Testis (tissue), 3 donors: ENCODE measurements around the gene LIMD2. TPM values are rescaled to one million over a fixed set of nuclear protein-coding genes. Genes with fewer than 3 reads are reported as not detected.

Experiments used
- DNase-seq: peaks from one replicate; pipeline ENCODE4 v3.0.0-alpha.2; 2019
- H3K27ac ChIP-seq, 2 donors: fragments of 200-600 bp; sonication (generic); one replicate each; pipeline ENCODE4 v1.5.1; 2019
- H3K27me3 ChIP-seq: fragments of 200-600 bp; sonication (generic); one replicate; pipeline ENCODE4 v1.5.1; 2019
- H3K36me3 ChIP-seq: fragments of 200-600 bp; sonication (generic); one replicate; pipeline ENCODE4 v1.5.1; 2017; ENCODE audit warnings: low read depth; ENCODE audit errors: missing control alignments
- H3K4me1 ChIP-seq: fragments of 200-600 bp; sonication (generic); one replicate; pipeline ENCODE4 v1.5.1; 2019
- H3K4me3 ChIP-seq, 2 donors: fragments of 200-600 bp; sonication (generic); one replicate each; pipeline ENCODE4 v1.5.1; 2017 to 2019
- H3K9me3 ChIP-seq: fragments of 200-600 bp; sonication (generic); one replicate; pipeline ENCODE4 v1.5.1; 2017
- CTCF ChIP-seq, 3 experiments: fragments of 450-650 bp in 2 of 3; fragments of 200-600 bp in 1 of 3; sonication (generic) in 1 of 3; IDR thresholded peaks; one replicate each; pipeline ENCODE4 v1.5.1; 2016 to 2019; ENCODE audit warnings: antibody characterized with exemption in 3 of 3, mild to moderate bottlenecking in 2 of 3, moderate library complexity in 1 of 3
- POLR2A ChIP-seq: fragments of 450-650 bp; IDR thresholded peaks from one replicate; pipeline ENCODE4 v1.6.1; 2017; ENCODE audit warnings: antibody characterized with exemption, mild to moderate bottlenecking, moderate library complexity
- WGBS, 2 donors: methylation state at CpG; one replicate each; pipeline ENCODE4 v1.1.5; 2018; 5-methylcytosine and 5-hydroxymethylcytosine counted together
- intact Hi-C: fragments of 100-400 bp; cut with DNase I; formaldehyde crosslinking; loops from one replicate; pipeline ENCODE4 v1.15.1; 2023; ENCODE audit warnings: low total_unique reads
- polyA plus RNA-seq: library from polyadenylated mRNA; stranded (reverse); fragments of 350-450 nt; fragmentation: Illumina TruSeq; extraction: RNeasy Lipid Tissue Mini Kit (QIAGEN cat#74804); gene quantifications from one replicate; pipeline ENCODE4 v1.2.3, GENCODE V29; 2014; ENCODE audit warnings: low read depth, low replicate concordance; ENCODE audit not compliant: insufficient read depth
- total RNA-seq, 2 donors: library from RNA; depleted of rRNA; stranded (reverse); fragments of >200 nt; gene quantifications; one replicate each; pipeline ENCODE4 v1.2.3, GENCODE V29; 2016

The LIMD2 gene
- total and polyA plus RNA-seq, 3 donors from 2014 or later = 21.9 to 22.9 (median 22.8) TPM

- Histone ChIP-seq H3K9me3 (no peaks in the 10 kb centered on the region), H3K27ac (no peak overlapping the region), H3K4me1 (no peaks in the 10 kb centered on the region), H3K4me3 (no peak overlapping the region), H3K36me3 (no peaks in the 10 kb centered on the region), H3K27me3 (no peaks in the 10 kb centered on the region)
- 95 to 96% methylated on average over 8 to 11 of the region's 11 CpGs for WGBS, 2 donors
- intact Hi-C loops = no loop called here
- TF ChIP-seq CTCF (IDR thresholded peaks at IDR 0.05) = no peak
- no peak for TF ChIP-seq POLR2A
- DNase-seq = no peak
Observed at GRCh38 chr17:63692195-63692816, 7.6 kb downstream of the LIMD2 start.

GRCh38 chr17:63689479-63689878, 10.4 kb downstream of the LIMD2 start:
- Histone ChIP-seq H3K4me3 (no peak overlapping the region), H3K4me1 (no peaks in the 10 kb centered on the region), H3K9me3 (no peaks in the 10 kb centered on the region), H3K27ac (no peak overlapping the region), H3K36me3 (no peaks in the 10 kb centered on the region), H3K27me3 (no peaks in the 10 kb centered on the region)
- intact Hi-C loops = no loop called here
- no peak for DNase-seq
- WGBS, 2 donors = 92 to 95% methylated on average over 7 to 14 of the region's 14 CpGs
- TF ChIP-seq POLR2A (no peak), CTCF (IDR thresholded peaks at IDR 0.05) (no peak)

GRCh38 chr17:63688396-63689020, 11.4 kb downstream of the LIMD2 start:
- Histone ChIP-seq H3K4me1 (no peaks in the 10 kb centered on the region), H3K4me3 (no peak overlapping the region), H3K27ac (no peak overlapping the region), H3K27me3 (no peaks in the 10 kb centered on the region), H3K9me3 (no peaks in the 10 kb centered on the region), H3K36me3 (no peaks in the 10 kb centered on the region)
- no peak for TF ChIP-seq CTCF (IDR thresholded peaks at IDR 0.05)
- TF ChIP-seq POLR2A = no peak
- WGBS, 2 donors = 81% methylated on average over 11 to 12 of the region's 12 CpGs
- intact Hi-C loops = no loop called here
- no peak for DNase-seq

- Histone ChIP-seq H3K27ac (no peak overlapping the region), H3K27me3 (no peaks in the 10 kb centered on the region), H3K4me1 (no peaks in the 10 kb centered on the region), H3K4me3 (no peak overlapping the region), H3K9me3 (no peaks in the 10 kb centered on the region), H3K36me3 (no peaks in the 10 kb centered on the region)
- TF ChIP-seq CTCF (IDR thresholded peaks at IDR 0.05) = no peak
- no peak for TF ChIP-seq POLR2A
- DNase-seq = no peak
- intact Hi-C loops = no loop called here
- WGBS, 2 donors = 89 to 94% methylated on average over 3 of the region's 3 CpGs
Observed at GRCh38 chr17:63686138-63686685, 13.7 kb downstream of the LIMD2 start.
